ENCODE results near the gene ZNF837.

DNA sequence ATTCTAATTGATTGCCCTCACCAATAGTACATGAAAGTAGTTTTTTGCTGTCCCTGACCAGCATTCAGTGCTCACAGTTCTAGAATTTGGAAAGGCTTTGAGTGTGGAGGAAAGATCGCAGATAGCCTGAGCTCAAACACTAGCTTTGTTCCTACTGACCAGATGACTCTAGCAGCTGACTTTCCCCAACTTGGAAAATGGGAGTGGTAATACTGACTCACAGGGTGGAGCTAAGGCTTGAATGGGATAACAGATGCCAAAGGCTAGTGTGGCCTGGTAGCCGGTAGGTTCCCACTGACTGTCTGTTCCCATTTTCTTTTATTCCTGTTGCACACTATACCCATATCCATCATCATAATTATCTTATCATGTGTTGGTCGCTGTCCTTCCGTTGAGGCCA lies 50.4 kb downstream of the ZNF837 start:
- TF ChIP-seq, protein P1, sequence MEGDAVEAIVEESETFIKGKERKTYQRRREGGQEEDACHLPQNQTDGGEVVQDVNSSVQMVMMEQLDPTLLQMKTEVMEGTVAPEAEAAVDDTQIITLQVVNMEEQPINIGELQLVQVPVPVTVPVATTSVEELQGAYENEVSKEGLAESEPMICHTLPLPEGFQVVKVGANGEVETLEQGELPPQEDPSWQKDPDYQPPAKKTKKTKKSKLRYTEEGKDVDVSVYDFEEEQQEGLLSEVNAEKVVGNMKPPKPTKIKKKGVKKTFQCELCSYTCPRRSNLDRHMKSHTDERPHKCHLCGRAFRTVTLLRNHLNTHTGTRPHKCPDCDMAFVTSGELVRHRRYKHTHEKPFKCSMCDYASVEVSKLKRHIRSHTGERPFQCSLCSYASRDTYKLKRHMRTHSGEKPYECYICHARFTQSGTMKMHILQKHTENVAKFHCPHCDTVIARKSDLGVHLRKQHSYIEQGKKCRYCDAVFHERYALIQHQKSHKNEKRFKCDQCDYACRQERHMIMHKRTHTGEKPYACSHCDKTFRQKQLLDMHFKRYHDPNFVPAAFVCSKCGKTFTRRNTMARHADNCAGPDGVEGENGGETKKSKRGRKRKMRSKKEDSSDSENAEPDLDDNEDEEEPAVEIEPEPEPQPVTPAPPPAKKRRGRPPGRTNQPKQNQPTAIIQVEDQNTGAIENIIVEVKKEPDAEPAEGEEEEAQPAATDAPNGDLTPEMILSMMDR (IDR thresholded peaks at IDR 0.05; ENCODE audit: low read depth, low read length, poor library complexity, severe bottlenecking), result no peak
- TF ChIP-seq EZH2phosphoT487 (IDR thresholded peaks at IDR 0.05; ENCODE audit: borderline replicate concordance, low read length), result no peak
